Neuronal stem cell (in vitro differentiated cells): ENCODE results near the gene NRIP2.
A peak's percentile ranks its signal among the peaks of the same experiment; 100 is the strongest.

Experiments used
- DNase-seq: peaks from one replicate; pipeline ENCODE4 v3.0.0-alpha.2; 2013; ENCODE audit warnings: low spot score
- H2AFZ ChIP-seq: one replicate; pipeline ENCODE4 v1.6.1; 2013; ENCODE audit warnings: mild to moderate bottlenecking, low read length, inconsistent platforms
- H2AK5ac ChIP-seq: 2 replicates; pipeline ENCODE4 v1.6.1; 2013; ENCODE audit warnings: low read depth, mild to moderate bottlenecking, inconsistent platforms, low read length, moderate library complexity, mixed read lengths
- H2BK120ac ChIP-seq: 2 replicates; pipeline ENCODE4 v1.6.1; 2013; ENCODE audit warnings: low read depth, mild to moderate bottlenecking, inconsistent platforms, low read length, moderate library complexity, mixed read lengths
- H2BK12ac ChIP-seq: one replicate; pipeline ENCODE4 v1.6.1; 2013; ENCODE audit warnings: low read length, inconsistent platforms
- H2BK15ac ChIP-seq: 2 replicates; pipeline ENCODE4 v1.6.1; 2013; ENCODE audit warnings: mild to moderate bottlenecking, low read length, inconsistent platforms, mixed read lengths
- H2BK5ac ChIP-seq: one replicate; pipeline ENCODE4 v1.6.1; 2013; ENCODE audit warnings: inconsistent platforms, mild to moderate bottlenecking, low read length, moderate library complexity
- H3K14ac ChIP-seq: one replicate; pipeline ENCODE4 v1.6.1; 2013; ENCODE audit warnings: low read length, inconsistent platforms
- H3K18ac ChIP-seq: 2 replicates; pipeline ENCODE4 v1.6.1; 2013; ENCODE audit warnings: low read length, inconsistent platforms
- H3K23ac ChIP-seq: 2 replicates; pipeline ENCODE4 v1.6.1; 2013; ENCODE audit warnings: low read depth, mild to moderate bottlenecking, mixed read lengths, low read length, inconsistent platforms; ENCODE audit not compliant: poor library complexity
- H3K27ac ChIP-seq: replicated peaks from 3 replicates; pipeline ENCODE4 v1.5.1; 2013; ENCODE audit warnings: low read length, inconsistent platforms
- H3K27me3 ChIP-seq, 3 experiments: 2 replicates each; pipeline ENCODE4 v1.6.1; 2013; ENCODE audit warnings: low read length in 3 of 3, mild to moderate bottlenecking in 2 of 3, inconsistent platforms in 1 of 3, low read depth in 1 of 3, mixed read lengths in 1 of 3, moderate library complexity in 1 of 3; ENCODE audit not compliant: control insufficient read depth in 3 of 3, insufficient read depth in 3 of 3
- H3K36me3 ChIP-seq, 2 donors: replicated peaks in 1 of 2; 2 replicates each; pipeline ENCODE4 v1.6.1; 2013; ENCODE audit warnings: low read length in 2 of 2; ENCODE audit not compliant: control insufficient read depth in 2 of 2, insufficient read depth in 2 of 2
- H3K4ac ChIP-seq: 2 replicates; pipeline ENCODE4 v1.6.1; 2013; ENCODE audit warnings: inconsistent platforms, mild to moderate bottlenecking, low read length, moderate library complexity
- H3K4me1 ChIP-seq, 2 donors: 1 replicate in 1 of 2; 2 replicates in 1 of 2; pipeline ENCODE4 v1.6.1; 2013; ENCODE audit warnings: low read length in 2 of 2, low read depth in 1 of 2; ENCODE audit not compliant: control insufficient read depth in 2 of 2, insufficient read depth in 1 of 2
- H3K4me2 ChIP-seq: one replicate; pipeline ENCODE4 v1.6.1; 2013; ENCODE audit warnings: mild to moderate bottlenecking, low read length, inconsistent platforms; ENCODE audit not compliant: insufficient read depth, poor library complexity, severe bottlenecking
- H3K4me3 ChIP-seq, 2 donors: 2 replicates each; pipeline ENCODE4 v1.5.1; 2013; ENCODE audit warnings: low read length in 2 of 2, mild to moderate bottlenecking in 2 of 2, inconsistent platforms in 1 of 2, moderate library complexity in 1 of 2
- H3K79me1 ChIP-seq: one replicate; pipeline ENCODE4 v1.6.1; 2013; ENCODE audit warnings: low read depth, mild to moderate bottlenecking, inconsistent platforms, low read length, moderate library complexity
- H3K9ac ChIP-seq: one replicate; pipeline ENCODE4 v1.6.1; 2013; ENCODE audit warnings: mild to moderate bottlenecking, low read depth, low read length, inconsistent platforms; ENCODE audit not compliant: poor library complexity
- H3K9me3 ChIP-seq, 2 donors: replicated peaks in 1 of 2; 2 replicates each; pipeline versions ENCODE3 to v1.6.1; 2013; ENCODE audit warnings: low read length in 2 of 2, mild to moderate bottlenecking in 2 of 2, inconsistent platforms in 1 of 2, low read depth in 1 of 2, mixed read lengths in 1 of 2, moderate library complexity in 1 of 2; ENCODE audit not compliant: control insufficient read depth in 2 of 2, insufficient read depth in 1 of 2
- H4K8ac ChIP-seq: one replicate; pipeline ENCODE4 v1.6.1; 2013; ENCODE audit warnings: low read depth, mild to moderate bottlenecking, inconsistent platforms, low read length, moderate library complexity
- H4K91ac ChIP-seq: one replicate; pipeline ENCODE4 v1.6.1; 2013; ENCODE audit warnings: low read length, low read depth, mild to moderate bottlenecking, inconsistent platforms; ENCODE audit not compliant: poor library complexity
- WGBS, 2 donors: extraction: QIAGEN DNeasy Blood & Tissue Kit; methylation state at CpG; one replicate each; pipeline ENCODE4 v1.1.7; 2013; ENCODE audit warnings: missing lambda C conversion rate in 2 of 2, mixed read lengths in 1 of 2; ENCODE audit not compliant: insufficient read length in 2 of 2, insufficient replicate concordance in 1 of 2; ENCODE audit errors: extremely low coverage in 2 of 2; 5-methylcytosine and 5-hydroxymethylcytosine counted together

The NRIP2 gene

GRCh38 chr12:2858944-2859421 lies 24.1 kb upstream of the NRIP2 start:
- Histone ChIP-seq H2AFZ (no peak overlapping the region), H3K18ac (no peak overlapping the region), H2BK5ac (no peak overlapping the region), H4K8ac (no peak overlapping the region), H3K14ac (no peak overlapping the region), H3K23ac (no peak overlapping the region), H2AK5ac (no peak overlapping the region), H3K79me1 (no peaks in the 10 kb centered on the region), H3K4me2 (no peak overlapping the region), H3K4me3 (no peak overlapping the region), H2BK15ac (no peak overlapping the region), H3K9me3 (no peaks in the 10 kb centered on the region), H3K27me3 (no peaks in the 10 kb centered on the region), H2BK12ac (no peak overlapping the region), H2BK120ac (no peak overlapping the region), H3K9ac (no peak overlapping the region), H3K27ac (no peak overlapping the region), H3K4ac (no peak overlapping the region), H3K36me3 (peaks cover 25 to 67% of the 10 kb centered on the region in 2 donors), H4K91ac (no peak overlapping the region), H3K4me1 (peaks cover 7 to 12% of the 10 kb centered on the region in 2 donors)
- WGBS, 2 donors: no CpG with 5 or more reads among the region's 12 CpGs
- no peak for DNase-seq

- Histone ChIP-seq H3K9ac (no peak overlapping the region), H3K79me1 (no peaks in the 10 kb centered on the region), H3K4me3 (no peak overlapping the region), H3K23ac (no peak overlapping the region), H4K8ac (no peak overlapping the region), H2BK120ac (no peak overlapping the region), H3K27ac (no peak overlapping the region), H3K4me1 (peaks cover 7 to 12% of the 10 kb centered on the region in 2 donors), H3K27me3 (no peaks in the 10 kb centered on the region), H2BK15ac (no peak overlapping the region), H2AK5ac (no peak overlapping the region), H3K18ac (no peak overlapping the region), H4K91ac (no peak overlapping the region), H3K36me3 (peaks cover 25 to 60% of the 10 kb centered on the region in 2 donors), H2BK5ac (no peak overlapping the region), H3K4me2 (no peak overlapping the region), H3K4ac (no peak overlapping the region), H3K14ac (no peak overlapping the region), H3K9me3 (no peaks in the 10 kb centered on the region), H2AFZ (no peak overlapping the region), H2BK12ac (no peak overlapping the region)
- WGBS, 2 donors: no CpG with 5 or more reads among the region's 2 CpGs
- no peak for DNase-seq
These were observed 23.5 kb upstream of the NRIP2 start for GRCh38 chr12:2858334-2858733.

GRCh38 chr12:2857576-2857975 lies 22.7 kb upstream of the NRIP2 start:
- no CpG with 5 or more reads among the region's 7 CpGs for WGBS, 2 donors
- Histone ChIP-seq H2AFZ (no peak overlapping the region), H3K18ac (peak overlapping the region; percentile 46), H3K36me3 (peaks cover 18 to 53% of the 10 kb centered on the region in 2 donors), H2AK5ac (no peak overlapping the region), H3K27me3 (no peaks in the 10 kb centered on the region), H3K9me3 (no peaks in the 10 kb centered on the region), H3K27ac (no peak overlapping the region), H3K4me1 (peaks cover 7 to 12% of the 10 kb centered on the region in 2 donors), H2BK5ac (no peak overlapping the region), H3K4me2 (no peak overlapping the region), H4K8ac (no peak overlapping the region), H2BK120ac (no peak overlapping the region), H3K4me3 (no peak overlapping the region), H3K23ac (no peak overlapping the region), H2BK15ac (no peak overlapping the region), H3K14ac (no peak overlapping the region), H3K9ac (no peak overlapping the region), H3K79me1 (no peaks in the 10 kb centered on the region), H4K91ac (no peak overlapping the region), H3K4ac (no peak overlapping the region), H2BK12ac (no peak overlapping the region)
- DNase-seq: no peak

GRCh38 chr12:2857021-2857431 lies 22.2 kb upstream of the NRIP2 start, which contains the start of gene TEX52:
TEX52 (minus strand) TSS chr12:2857039; CDS start chr12:2857026, 13 bp downstream.
- H2BK15ac ChIP-seq: no peak within 1 kb of the TSS
- no peaks in the 10 kb centered on the region for H3K9me3 ChIP-seq
- no peak within 1 kb of the TSS for H2AFZ ChIP-seq
- H3K36me3 ChIP-seq: peaks cover 16 to 47% of the 10 kb centered on the region in 2 donors
- H3K9ac ChIP-seq: no peak within 1 kb of the TSS
- H3K4me1 ChIP-seq: peaks cover 7 to 12% of the 10 kb centered on the region in 2 donors
- no peak within 1 kb of the TSS for H3K4me2 ChIP-seq
- H3K27ac ChIP-seq: peak within 1 kb of the TSS; percentile 37
- H2BK5ac ChIP-seq: no peak within 1 kb of the TSS
- no peak for DNase-seq
- no CpG with 5 or more reads among the region's 3 CpGs for WGBS, 2 donors
- H3K4me3 ChIP-seq: no peak within 1 kb of the TSS
- no peak within 1 kb of the TSS for H4K8ac ChIP-seq
- H3K79me1 ChIP-seq: no peaks in the 10 kb centered on the region
- peak within 1 kb of the TSS; percentile 70 for H3K18ac ChIP-seq
- no peak within 1 kb of the TSS for H2BK12ac ChIP-seq
- no peak within 1 kb of the TSS for H2AK5ac ChIP-seq
- H4K91ac ChIP-seq: no peak within 1 kb of the TSS
- no peak within 1 kb of the TSS for H3K23ac ChIP-seq
- no peaks in the 10 kb centered on the region for H3K27me3 ChIP-seq
- H3K14ac ChIP-seq: no peak within 1 kb of the TSS
- H3K4ac ChIP-seq: no peak within 1 kb of the TSS
- H2BK120ac ChIP-seq: no peak within 1 kb of the TSS
